Measurements from ENCODE around the gene RAI14.

Gene RAI14

DNA sequence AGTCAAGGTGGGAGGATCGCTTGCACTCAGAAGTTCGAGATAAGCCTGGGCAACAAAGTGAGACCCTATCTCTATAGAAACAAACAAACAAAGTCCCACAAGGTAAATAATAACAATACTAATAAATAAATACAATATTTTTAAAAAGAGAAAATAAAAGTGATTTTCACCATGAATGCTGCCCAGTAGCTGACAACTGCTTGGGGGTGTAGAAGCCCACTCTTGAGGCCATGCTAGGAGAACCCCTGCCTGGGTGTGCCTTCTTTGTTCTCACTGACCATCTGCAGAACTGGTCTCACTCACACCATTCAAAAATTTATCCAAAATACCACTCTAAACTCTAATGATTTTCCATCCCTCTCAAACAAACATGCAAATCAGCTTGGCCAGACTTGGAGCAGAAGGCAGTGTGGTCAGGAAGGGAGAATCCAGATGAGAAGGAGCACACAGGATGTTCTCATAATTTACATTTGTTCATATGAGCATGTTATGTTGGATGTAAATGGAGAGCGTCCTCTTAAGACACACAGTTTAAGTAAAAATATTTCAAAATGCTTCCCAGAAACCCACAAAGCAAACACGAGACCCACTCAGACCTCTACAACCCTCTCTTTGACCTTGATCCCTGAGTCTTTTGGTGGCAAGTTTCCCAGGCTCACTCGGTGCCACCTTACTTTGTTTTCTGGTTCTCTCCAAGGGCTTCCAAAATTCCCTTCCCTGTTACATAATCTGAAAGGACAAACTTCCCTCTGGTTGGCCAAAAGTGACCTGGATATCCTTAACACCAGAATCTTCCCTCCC, 7.9 kb upstream of the RAI14 start:
- no peak for DNase-seq (ENCODE audit: low spot score)

DNA sequence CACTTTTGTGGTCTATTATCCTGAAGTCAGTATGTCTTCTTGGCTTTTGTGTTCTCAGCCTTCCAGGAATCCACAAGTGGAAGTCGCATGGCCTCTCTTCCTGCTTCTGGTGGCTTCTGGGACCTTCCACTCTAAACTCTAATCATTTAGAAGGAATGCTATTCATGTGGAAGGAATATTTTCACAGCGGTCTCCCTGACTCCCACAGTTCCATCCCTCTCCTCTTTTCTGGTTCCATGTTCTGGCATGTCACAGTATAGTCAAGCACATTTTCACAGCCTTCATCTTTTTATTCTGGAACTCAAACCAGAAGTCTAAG, 7.3 kb upstream of the RAI14 start:
- no peak for DNase-seq (ENCODE audit: low spot score)

GRCh38 chr5:34651791-34652190, 4.3 kb upstream of the RAI14 start:
- DNase-seq (ENCODE audit: low spot score) = no peak

- no peak for DNase-seq (ENCODE audit: low spot score)
These were observed 3.7 kb upstream of the RAI14 start for GRCh38 chr5:34652466-34652865.

DNA sequence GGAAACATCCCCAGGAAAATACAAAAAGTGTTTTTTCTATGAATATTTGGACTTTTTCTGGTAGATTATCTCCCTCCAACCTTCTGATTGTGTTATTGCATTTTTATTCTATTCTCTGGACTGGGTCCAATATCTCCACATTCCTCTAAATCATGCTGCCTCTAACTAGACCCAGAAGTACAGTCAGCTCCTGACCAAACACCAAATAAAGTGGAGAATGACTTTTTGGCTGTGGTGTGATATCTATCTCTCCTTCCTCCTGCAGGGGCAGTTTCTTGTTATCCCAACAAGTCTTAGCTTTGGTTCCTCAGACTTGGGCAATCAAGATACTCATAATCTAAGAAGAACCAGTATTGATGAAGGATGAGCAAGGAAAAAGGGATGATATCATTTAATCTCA, 3.2 kb upstream of the RAI14 start:
- DNase-seq (ENCODE audit: low spot score) = no peak

DNA sequence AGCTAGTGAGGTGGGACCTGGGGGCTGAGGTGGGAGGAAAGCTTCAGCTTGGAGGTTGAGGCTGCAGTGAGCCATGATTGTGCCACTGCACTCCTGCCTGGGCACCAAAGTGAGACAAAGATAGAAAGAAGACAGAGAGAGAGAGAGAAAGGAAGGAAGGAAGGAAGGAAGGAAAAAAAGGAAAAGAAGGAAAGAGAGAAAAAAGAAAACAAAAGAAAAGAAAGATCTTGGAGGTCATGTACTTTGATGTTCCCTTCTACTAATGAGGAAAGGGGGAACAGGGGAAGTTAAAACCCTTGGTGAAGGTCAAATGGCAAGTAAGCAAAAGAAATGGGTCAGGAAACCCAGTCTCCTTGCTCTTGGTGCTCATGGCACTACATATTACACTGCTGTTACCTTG, 2.4 kb upstream of the RAI14 start:
- DNase-seq (ENCODE audit: low spot score) = no peak

DNA sequence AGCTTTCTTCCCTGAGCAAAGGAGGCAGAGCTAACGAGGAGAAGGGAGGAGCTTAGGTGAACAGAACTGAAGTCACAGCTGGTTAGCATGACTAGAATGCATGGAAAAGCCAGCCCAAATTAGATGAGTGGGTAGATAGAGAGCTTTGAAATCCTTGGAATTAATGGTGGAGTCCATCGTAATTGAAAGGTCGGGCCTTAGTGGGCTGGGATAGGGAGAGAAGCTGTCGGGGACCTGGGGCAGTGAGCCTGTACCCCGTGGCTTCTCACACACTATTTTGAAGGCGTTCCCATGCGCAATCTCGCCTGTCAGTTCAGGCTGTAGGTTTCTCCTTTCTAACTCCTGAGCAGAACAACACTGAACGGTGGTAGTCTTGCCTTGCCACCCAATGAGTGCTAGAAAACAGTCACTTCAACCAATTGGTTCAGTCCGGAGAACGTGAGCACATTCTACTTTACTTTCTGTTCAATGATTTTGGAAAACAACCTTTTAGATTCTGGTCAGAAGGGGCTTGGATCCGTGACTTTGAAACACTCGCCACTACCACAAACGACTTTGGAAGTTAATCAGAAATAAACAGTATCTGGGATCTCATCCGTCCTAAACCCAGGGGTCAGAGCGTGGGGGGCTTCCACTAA, 655 bp upstream of the RAI14 start:
- DNase-seq (ENCODE audit: low spot score) = no peak

- no peak for DNase-seq (ENCODE audit: low spot score)
These were observed 659 bp downstream of the RAI14 start for GRCh38 chr5:34656700-34657273.

GRCh38 chr5:34657274-34657921, 1.3 kb downstream of the RAI14 start:
- DNase-seq (ENCODE audit: low spot score) = no peak

DNA sequence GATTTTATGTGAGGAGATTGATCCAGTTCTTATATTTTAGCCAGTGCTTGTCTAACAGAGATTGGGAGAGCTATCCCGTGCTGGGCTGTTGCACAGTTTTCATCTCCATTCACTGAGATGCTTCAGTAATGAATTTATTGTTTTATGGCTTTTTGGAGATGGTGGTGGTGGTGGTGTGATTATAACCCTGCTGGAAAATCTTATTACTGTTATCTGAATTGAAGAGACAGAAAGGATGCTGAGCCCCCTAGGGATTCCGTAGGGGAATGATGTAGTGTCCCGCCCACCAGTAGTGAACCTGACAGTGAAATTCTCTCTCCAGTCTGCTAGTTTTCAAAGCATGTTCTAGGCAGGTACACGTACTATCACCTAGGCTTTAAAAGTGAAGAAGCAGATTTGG, 1.9 kb downstream of the RAI14 start:
- no peak for DNase-seq (ENCODE audit: low spot score)

DNA sequence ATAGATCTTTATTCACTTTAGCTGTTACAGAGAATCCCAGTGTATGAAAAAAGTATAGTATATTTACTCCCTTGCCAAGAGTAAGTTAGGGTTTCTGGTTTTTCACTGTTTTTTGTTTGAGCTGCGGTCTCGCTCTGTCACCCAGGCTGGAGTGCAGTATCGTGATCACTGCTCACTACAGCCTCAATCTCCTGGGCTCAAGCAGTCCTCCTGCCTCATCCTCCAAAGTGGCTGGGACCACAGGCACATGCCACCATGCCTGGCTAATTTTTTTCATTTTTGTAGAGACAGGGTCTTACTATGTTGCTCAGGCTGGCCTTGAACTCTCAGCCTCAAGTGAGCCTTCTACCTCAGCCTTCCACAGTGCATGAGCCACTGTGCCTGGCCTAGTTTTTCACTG, 3.0 kb downstream of the RAI14 start:
- DNase-seq (ENCODE audit: low spot score) = no peak

DNA sequence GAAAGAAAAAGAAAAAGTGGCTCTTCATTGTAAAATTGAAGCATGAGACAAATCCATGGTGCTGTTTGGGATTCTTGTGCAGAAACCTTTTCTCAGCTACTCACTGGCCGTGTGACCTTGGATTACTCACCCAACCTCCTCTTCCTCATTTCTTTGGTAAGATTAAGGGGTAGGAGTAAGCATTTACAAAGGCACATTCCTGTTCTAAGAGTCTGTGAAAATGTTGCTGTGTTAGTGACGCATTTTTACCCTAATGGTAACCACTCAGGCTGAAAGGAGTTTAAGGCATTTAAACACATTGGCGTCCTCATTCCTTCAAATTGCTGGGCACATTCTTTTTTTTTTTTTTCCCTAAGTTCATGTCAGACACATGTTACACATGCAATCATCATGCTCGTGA, 4.3 kb downstream of the RAI14 start:
- DNase-seq (ENCODE audit: low spot score) = no peak

DNA sequence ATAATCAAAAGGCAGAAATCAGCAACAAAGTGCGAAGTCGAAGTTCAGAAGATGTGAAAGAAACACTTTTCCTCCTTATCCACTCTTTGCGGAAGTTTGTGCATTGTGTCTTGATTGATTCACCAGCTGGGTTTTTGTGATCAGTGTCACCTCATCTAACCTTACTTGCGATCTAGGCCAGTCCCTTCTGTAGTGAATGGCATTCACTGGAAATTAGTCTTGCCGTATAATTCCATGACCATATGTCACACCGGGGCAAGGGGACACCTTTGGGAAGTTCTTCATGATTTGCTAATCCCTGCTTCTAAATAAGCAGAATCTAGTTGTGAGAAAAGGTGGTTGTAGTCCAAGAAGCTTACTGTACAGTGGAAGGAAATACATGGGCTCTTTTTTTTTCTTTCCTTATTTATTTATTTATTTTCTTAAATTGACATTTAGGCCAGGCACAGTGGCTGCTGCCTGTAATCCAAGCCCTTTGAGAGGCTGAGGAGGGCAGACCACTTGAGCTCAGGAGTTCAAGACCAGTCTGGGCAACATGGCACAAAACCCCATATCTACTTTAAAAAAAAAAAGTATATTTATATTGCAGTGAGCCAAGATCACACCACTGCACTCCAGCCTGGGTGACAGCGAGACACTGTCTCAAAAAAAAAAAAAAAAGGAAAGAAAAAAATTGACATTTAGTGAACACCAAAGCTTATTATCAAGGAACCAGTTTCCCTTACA, 7.8 kb downstream of the RAI14 start:
- DNase-seq (ENCODE audit: low spot score) = no peak

GRCh38 chr5:34666392-34667080, 10.4 kb downstream of the RAI14 start:
- DNase-seq (ENCODE audit: low spot score) = no peak

- no peak for DNase-seq (ENCODE audit: low spot score)
These were observed 11.6 kb downstream of the RAI14 start for GRCh38 chr5:34667705-34668104.

GRCh38 chr5:34669931-34670516, 13.9 kb downstream of the RAI14 start:
- DNase-seq (ENCODE audit: low spot score) = no peak

DNA sequence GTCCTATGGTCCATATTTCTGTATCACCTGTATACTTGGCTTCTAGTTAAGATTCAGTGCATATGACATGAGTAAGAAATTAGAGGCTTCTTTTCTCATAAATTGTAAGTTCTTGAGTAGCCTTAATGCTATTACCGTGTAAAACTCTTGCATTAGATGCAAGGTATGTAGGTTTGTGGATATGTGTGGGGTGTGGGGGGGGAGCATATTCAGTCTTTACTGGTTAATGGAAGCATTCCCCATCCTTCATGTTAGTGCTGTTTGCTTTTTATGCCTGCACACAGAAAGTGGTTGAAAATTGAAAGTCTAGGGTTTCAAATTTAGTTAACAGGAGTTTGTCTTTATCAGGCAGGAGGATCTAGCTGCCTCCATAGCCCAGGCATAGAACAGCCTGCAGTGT, 16.1 kb downstream of the RAI14 start:
- DNase-seq (ENCODE audit: low spot score) = no peak

DNA sequence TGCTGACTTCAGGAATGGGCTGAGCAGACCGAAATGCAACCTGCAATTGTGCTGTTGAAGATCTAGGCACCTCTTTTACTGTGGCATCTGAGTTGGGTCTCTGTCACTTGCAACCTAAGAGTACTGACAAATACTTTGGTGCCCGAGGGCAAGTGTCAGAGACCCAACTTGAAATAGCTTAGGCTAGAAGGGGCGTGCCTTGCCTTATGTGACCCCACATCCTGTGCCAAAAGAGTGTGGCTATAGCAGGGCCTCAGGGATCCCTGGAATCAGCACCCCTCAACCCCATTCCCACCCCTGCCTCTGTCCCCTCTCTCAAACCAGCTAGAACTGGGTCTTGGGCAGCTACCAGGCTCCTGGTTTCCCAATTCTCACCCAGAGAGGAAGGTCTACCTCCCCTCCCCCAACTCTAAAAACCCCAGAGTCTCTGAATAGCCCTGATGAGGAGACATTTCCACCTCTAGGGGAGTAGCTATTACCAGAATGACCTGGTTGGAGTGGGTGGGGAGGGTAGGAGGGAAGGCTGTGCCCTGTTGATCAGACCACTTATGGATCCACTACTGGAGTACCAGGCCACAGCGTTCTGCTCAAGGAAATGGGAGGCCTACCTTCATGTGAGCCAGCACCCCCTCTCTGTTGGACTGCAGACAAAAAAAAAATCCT, 17.5 kb downstream of the RAI14 start:
- DNase-seq (ENCODE audit: low spot score) = no peak

DNA sequence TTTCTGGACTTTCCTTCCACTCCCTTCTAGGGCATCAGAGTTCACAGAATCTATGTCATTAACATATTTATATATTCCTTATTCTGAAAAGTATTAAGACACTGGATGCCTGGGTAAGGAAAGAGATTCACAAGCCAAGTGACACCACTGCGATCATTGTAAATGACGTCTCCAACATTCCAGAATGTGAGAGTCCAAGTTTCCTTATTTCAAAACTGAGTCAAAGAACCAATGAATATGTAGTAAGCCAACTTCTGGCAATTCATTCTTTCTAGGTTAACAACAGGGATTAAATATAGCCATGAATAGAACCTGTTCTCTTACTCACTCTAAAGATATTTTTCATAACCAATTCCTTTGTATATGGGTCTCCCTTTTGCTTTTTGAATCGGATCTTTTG, 18.1 kb downstream of the RAI14 start:
- no peak for DNase-seq (ENCODE audit: low spot score)

GRCh38 chr5:34675857-34676256, 19.7 kb downstream of the RAI14 start:
- DNase-seq (ENCODE audit: low spot score) = no peak

- no peak for DNase-seq (ENCODE audit: low spot score)
These were observed 20.3 kb downstream of the RAI14 start for GRCh38 chr5:34676416-34676815.

Measured in germinal center (tissue), 1 donor.